Activated T-helper 9 cell treated with anti-CD3 and anti-CD28 coated beads, Interleukin-2, amount 50 U/mL, for 16 hours (primary cell): ENCODE results near the gene RTF1.

Experiments used
- DNase-seq: peaks from one replicate; pipeline ENCODE4 v3.0.0-alpha.2; 2020; ENCODE audit warnings: low read depth

RTF1 gene

GRCh38 chr15:41487802-41488201 is 70.9 kb downstream of the RTF1 start:
- no peak for DNase-seq

DNA sequence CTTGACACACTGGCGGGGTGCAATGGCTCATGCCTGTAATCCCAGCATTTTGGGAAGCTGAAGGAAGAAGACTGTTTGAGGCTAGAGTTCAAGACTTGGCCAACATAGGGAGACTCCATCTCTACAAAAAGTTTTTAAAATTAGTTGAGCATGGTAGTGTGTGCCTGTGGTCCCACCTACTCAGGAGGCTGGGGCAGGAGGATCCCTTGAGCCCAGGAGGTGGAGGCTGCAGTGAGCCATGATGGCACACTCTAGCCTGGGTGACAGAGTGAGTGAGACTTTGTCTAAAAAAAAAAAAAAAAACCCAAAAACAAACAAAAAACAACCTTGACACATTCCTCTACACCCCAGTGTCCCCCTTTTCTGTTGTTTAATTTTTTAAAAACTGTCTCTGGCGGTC is 72.7 kb downstream of the RTF1 start:
- no peak for DNase-seq

DNA sequence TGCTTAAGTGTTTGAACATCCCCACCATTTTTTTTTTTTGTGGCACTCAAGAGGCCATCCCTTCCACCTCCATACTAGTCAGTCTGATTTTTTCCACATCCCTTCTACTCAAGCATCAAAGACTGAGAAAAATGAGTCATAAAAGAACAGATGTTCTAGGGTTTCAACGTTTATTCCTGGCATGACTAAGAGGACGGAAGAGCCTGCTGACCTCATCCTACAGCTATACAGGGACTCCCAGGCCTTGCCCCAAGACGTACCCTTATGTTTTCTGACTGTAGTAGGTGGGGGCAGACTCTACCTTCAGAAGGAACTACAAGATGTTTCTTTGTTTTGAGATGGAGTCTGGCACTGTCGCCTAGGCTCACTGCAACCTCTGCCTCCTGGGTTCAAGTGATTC is 73.5 kb downstream of the RTF1 start:
- DNase-seq = no peak

- DNase-seq = no peak
Observed at GRCh38 chr15:41491889-41492288, 75.0 kb downstream of the RTF1 start.

GRCh38 chr15:41492597-41493204 is 75.8 kb downstream of the RTF1 start:
- DNase-seq = no peak

GRCh38 chr15:41493205-41493901 is 76.5 kb downstream of the RTF1 start, which contains the start of gene ITPKA:
Gene ITPKA (plus strand): TSS chr15:41493874. CDS start chr15:41493928, 54 bp downstream.
- peak; percentile 86 for DNase-seq

GRCh38 chr15:41493902-41494189 is 77.0 kb downstream of the RTF1 start:
- DNase-seq = no peak

- peak; percentile 33 for DNase-seq
Observed at GRCh38 chr15:41494190-41494921, 77.5 kb downstream of the RTF1 start.

GRCh38 chr15:41494922-41495735 is 78.2 kb downstream of the RTF1 start:
- no peak for DNase-seq

- DNase-seq = no peak
Observed at GRCh38 chr15:41495736-41496599, 79.1 kb downstream of the RTF1 start.

- no peak for DNase-seq
Observed at GRCh38 chr15:41498657-41499056, 81.8 kb downstream of the RTF1 start.

DNA sequence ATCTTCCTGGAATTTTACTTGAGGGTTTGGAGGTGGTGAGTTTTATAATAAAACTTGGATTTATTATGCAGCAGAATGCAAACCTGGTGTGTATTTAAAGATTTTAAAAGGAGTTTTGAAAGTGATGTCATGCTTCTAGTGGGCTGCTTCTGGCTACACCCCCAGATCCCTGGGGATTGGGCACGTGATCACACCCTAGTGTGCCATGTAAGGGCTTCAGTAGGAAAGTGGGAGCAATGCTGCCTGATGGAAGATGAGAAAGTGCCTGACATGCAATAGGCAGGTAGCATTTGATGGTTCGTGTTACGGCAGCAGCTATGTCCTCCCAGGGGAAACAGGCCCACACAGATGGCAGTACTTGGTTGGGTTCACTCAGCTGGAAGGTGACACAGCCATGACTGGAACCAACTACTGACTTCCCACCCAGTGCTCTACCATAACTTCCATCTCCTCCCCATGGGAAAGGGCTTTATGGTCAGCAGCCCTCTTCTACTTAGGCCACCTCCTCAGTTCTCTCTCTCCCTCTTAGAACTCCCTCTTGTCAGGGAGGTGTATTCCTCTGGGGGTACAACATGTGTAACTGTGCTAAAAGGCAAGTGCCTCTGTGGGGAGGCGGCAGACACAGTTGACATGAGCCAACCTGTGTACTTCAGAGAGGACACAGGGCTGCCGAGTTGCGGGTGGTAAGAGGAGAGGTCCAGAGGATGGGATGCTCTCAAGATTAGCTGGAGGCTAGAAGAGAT is 82.4 kb downstream of the RTF1 start:
- no peak for DNase-seq

DNA sequence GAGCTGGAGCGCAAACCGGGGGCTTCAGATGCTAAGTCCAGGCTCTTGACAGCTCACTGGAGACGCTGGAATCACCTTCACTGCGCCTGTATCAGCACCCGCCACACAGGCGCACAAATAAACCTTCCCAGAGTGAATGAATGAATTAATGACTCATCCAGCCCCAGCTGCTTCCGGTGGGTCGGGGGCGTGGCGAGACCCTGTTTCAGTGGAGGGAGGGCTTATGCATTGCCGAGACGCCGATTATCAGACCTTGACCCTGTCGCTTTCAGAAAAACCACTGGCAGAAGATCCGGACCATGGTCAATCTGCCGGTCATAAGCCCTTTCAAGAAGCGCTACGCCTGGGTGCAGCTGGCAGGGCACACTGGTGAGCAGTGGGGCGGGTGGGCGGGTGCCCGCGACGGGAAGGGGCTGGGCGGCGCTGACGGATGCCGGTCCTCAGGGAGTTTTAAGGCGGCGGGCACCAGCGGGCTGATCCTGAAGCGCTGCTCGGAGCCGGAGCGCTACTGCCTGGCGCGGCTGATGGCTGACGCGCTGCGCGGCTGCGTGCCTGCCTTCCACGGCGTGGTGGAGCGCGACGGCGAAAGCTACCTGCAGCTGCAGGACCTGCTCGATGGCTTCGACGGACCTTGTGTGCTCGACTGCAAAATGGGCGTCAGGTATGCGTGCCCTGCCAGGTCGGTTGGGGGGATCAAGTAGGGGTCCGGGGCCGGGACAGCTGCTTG is 84.5 kb downstream of the RTF1 start:
- no peak for DNase-seq

GRCh38 chr15:41501931-41502794 is 85.3 kb downstream of the RTF1 start:
- DNase-seq = no peak

DNA sequence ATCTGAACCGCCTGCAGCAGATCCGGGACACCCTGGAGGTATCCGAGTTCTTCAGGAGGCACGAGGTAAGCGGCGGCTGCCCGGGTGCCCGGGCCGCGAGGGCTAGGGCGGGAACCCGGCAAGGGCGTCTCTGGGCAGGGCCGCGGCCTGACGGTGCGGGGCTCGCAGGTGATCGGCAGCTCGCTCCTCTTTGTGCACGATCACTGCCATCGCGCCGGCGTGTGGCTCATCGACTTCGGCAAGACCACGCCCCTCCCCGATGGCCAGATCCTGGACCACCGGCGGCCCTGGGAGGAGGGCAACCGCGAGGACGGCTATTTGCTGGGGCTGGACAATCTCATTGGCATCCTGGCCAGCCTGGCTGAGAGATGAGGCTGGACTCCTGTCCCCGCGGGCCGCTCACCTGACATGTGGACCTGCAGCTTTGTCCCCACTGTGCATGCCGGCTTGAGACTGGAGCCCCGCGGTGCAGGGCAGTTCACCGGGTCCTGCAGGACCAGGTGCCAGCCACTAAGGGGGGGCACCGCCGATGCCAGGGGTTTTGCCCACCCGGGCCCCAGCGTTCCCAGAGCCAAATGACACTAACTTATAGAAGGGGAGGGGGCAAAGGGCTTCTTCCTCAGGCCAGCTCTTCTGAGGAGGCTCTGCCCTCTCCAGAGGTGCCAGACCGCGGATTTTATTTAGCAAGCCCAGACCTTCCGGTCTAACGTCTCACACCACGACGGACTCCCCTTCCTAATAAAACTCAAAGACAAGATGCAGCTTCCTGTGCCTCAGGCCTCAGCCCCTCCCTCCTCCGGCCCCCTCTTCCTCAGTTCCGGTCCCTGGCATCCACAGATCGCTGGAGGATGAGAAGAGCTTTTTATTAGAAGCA is 86.1 kb downstream of the RTF1 start:
- no peak for DNase-seq

DNA sequence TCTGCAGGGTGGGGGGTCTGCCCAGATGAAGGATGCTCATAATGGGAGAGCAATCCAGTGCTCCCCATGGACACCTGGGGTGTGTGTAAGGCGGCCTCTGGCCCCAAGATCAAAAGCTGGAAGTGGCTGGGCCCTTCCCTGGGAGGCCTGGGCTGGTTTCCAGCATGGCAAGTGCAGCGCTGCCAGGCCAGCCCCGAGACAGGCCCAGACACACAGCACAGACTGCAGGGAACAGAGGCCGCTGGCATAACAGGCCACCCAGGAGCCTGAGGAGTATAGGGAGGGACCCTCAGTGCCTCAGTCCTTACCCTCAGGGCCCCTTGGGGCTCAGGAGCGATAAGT is 86.7 kb downstream of the RTF1 start:
- DNase-seq = no peak

- DNase-seq = no peak
Observed at GRCh38 chr15:41504751-41505492, 88.0 kb downstream of the RTF1 start.

DNA sequence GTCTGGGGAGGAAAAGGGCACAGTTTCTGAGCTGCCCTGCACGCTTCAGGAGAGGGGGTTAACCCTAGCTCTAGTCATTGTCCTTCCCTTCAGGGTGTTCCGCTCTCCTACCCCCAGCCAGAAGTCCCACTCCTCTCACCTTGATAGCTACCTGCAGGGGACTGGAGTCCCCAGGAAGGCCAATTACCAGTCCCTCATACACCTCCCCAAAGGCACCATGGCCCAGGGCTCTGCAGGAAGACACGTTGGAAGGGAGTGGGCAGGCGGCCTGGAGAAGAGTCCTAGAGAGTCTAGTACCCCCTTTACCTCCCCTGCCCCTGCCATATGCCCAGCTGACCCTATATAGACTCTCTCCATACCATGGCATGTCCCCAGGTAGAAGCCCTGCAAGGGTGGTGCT is 88.9 kb downstream of the RTF1 start:
- no peak for DNase-seq
